Measurements from ENCODE around the gene WIPF2.
A peak's percentile ranks its signal among the peaks of the same experiment; 100 is the strongest.

The WIPF2 gene

DNA sequence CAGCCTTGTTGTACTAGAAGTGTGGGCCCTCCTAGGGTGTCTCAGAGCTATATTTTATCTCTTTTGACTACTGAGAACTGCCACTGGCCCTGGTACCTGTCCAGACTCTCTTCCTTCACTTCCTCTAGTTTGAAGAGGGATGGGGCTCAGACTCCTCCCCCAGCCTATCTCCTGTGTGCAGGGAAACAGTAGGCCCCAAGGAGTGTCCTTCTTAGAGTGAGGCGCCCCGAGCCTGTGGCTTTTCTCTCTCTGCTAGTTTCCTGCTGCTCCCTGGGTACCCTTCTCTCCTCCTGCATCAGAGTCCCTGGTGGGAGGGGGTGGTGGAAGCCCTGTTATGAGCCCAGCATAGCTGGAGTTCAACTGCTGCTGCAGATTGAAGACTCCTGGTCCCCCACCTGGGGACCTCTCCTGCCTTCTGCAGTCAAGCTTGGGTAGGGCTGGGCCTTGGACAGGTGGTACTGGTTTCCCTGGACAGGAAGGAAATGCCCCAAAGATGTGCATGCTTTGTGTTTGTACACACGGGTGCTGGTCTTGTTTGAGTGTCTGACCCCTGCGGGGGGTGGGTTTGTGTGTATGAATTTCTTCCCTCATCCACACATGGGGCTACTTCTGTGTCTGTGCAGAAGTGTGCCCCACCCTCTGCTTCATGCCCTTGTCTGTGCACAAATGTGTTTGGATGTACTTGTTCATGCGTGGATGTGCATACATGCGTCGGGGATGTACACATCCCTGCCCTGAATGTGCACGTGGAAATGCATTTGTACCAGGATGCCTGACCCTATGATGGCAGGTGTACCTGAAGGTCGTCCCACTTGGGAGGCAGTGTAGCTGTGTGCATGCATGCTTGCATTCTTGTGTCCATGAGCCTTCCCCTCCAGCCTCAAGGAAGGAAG is 96.8 kb downstream of the WIPF2 start:
- DNase-seq = peak; percentile 40

DNA sequence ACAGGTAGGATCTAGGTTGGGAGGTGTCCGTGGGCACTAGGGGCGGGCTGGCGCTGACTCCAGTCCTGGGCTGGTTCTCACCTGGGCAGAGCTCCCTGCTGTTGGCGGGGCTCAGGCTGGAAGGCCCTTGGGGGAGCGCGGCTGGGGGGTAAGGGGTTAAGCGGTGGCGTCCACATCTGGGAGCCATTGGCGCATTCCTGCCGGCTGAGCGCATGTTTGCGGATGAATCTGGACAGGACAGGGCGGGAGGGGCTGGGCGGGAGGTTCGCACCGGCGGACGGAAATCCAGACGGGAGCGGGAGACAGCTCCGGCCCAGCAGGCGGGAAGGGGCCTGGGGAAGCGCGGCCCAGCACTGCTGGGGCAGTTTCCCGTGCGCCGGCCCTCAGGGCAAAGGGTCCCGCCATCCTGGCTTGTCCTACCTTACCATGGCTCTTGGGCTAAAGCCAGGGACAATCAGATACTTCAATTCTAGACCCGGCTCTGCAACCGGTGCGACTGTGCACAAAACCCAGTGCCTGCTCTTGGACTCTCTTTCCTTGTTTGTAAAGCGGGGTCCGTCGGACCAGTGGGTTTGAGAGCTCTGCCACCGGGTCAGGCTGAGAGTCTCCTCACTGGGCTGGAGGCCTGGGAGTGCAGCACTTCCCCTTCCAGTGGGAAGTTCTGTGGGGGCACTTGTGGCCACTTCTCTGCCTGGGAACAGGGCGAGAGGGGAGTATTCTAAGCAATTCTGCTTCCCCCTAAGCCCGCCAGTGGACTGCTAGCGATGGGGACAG is 97.7 kb downstream of the WIPF2 start:
- DNase-seq = no peak

DNA sequence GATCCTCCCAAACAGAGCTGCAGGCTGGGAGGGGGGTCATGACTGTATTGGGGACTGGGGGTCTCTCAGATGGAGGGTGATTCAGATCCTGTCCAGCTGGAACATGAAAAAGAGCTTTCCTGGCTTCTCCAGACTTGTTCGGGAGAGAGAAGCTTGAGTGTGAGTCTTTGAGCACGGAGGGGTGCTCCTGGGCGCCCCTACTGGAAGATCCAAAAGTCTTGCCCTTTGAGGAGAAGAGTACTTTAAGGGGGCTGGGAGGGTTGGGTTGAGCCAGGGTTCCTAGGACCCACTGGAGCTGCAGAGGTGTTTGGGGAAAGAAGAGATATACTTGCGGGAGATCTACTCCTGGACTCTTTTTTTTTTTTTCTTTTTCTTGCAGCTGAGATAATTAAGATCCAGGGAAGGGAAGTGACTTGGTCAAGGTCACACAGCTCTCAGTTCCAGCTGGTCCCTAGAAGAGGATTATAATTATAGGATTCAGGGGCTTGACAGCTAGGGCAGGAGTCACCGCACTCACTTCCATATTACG is 98.3 kb downstream of the WIPF2 start:
- DNase-seq = peak; percentile 69

DNA sequence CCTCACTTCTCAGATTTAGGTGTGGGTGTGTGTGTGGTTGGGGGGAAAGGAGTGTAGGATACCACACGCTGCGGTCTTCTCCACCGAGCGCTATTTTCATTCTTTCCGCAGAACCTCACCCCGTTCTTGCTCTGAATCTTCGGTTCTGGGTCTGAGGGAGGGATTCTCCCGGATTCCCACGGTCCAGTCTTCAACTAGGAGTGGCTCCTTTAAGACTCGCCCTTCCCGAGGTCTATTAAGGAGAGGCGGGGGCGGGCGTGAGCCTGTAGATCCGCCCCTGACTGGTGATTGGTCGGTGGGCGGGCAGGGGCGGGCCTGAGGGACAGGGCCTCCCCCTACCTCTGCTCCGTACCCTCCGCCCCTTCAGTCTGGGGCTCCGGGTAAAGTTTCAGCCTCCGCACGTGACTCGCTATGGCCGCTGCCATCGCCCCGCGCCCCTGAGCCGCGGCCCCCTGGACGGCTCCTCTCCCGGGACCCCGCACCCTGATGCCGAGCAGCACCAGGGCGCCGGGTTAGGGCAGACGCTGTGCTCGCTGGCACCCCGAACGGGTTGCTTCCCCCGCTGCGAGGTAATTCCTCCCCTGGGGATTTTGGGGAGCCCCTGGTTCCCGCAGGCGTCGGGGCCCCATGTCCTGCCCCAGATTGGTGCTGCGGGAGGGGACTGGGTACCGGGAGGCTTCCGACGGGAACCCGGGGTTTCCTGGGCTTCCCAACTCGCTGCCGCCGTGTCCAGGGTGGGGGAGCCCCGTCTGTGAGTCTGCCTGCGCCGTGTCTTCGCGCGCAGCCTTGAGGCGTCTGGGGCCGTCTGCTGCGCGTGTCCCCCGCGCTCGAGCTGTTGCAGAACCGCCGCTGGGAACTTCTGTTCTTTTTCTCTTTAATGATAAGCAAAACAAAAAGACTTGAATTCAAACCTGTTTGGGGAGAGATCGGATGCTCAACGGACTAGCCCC is 99.1 kb downstream of the WIPF2 start:
- peak; percentile 96 for DNase-seq

DNA sequence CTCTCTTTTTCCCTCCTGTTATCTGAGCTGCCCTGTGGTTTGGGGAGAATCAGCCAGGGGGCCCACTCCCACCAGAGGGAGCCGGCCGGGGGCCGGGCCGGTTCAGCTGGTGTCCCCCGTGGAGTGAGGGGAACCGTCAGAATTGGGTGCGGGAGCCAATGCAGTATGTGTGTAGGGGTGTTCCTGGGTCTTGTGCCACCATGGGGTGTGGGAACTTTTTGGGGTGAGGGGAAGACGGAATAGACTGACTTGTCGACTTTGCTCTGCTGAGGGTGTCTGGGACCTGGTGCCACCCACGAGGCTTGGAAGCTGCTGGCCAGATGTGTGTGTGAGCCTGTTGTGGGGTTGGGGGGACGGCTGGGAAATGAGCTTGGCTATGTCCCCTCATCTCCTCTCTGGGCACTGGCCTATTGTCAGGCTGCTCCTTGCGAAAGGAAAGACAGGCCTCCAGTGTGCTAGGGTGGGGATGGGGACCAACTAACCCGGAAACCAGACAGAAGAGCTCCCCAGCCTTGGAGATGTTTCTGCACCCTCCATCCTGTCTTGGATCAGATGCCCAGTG is 99.8 kb downstream of the WIPF2 start:
- no peak for DNase-seq

DNA sequence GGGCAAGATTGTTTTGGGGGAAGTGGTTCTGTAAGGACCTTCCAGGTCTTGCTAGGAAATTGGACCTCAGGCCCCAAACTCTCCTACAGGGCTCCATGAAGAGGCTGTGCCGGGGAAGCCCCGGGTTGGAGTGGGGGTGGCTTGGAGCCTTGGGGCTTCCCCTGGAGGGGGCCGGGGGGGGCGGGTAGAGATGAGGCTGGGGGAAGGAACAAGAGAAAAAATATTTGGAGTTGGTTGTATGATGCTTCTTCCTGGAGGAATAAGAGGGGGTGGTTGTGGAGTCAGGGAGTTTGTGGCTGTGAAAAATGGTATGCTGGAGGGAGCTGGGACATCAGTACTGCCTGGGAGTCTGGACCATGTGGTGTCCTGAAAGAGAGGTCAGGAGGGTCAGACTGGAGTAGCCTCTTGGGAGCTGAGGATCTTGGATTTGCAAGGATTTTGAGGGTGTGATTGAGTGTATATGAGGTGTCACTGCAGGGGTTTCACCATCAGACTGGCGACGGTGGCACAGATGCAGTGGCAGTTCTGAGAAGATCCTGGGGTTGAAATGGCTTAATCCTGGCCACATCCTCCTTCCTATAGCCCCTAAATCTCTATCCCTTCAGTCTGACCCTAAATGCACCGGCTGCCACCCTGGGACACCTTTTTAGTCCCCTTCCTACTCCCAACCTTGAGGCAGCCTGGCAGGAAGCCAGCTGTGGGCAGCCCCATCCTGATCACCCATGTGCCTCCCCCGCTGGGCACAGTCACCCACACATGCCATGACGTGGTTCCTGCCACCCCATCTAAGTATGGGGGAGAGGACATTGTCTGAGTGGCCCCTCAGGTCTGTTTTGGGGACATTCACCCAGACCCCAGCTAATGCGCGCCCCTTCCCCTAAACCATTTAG is 100.8 kb downstream of the WIPF2 start:
- DNase-seq = no peak

DNA sequence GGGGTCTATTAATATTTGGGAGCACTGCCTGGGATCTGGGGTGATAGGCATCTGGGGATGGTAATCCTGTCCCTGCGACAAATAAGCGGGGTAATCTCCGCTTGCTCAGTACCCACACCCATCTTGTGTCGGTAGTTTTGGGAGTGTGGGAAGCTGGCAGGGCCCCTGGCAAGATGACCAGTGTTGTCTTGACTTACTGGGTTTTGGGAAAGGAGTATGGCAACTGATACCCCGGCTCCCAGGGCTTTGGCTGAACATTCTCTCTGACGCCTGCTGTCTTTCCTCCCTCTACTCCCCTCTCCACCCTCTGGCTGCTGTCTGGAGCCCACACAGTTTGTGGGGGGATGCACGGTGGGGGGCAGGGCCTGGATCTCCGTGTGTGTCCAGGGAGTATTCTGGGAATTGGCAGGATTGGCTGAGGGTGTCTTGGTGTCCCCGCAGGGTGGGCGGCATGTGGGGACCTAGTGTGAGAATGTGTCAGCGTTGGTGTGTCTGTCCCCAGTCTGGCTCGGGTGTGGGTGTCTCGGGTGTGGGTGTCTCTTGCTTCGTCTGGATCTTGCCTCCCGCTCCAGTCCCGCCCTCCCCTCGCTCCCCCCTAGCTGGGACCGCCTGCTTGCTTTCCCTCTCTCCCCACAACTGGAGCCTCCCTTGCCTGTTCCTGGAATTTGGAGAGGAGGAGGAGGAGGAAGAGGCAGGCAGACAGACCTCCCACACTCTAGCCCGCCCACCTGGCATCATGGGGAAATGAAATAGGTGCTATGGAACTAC is 101.8 kb downstream of the WIPF2 start:
- DNase-seq = peak; percentile 31

DNA sequence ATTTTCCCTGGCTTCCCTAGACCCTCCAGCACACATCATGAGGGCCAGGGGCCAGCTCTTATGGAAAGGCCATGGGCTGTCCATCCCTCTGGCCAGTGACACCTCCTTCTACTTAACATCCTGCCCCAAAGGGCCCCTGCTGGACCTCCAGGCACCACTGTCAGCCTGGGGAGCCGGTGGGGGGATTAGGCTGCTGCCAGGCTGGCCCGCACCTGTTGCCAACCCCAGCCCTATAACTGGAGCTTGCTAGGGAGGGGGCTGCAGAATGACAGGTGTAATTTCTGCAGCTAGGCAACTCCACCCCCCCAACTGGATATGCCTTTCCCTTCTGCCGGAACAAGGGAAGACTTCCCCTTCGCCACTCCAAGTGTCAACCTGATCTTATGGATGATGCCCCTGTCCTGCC is 102.4 kb downstream of the WIPF2 start:
- no peak for DNase-seq

DNA sequence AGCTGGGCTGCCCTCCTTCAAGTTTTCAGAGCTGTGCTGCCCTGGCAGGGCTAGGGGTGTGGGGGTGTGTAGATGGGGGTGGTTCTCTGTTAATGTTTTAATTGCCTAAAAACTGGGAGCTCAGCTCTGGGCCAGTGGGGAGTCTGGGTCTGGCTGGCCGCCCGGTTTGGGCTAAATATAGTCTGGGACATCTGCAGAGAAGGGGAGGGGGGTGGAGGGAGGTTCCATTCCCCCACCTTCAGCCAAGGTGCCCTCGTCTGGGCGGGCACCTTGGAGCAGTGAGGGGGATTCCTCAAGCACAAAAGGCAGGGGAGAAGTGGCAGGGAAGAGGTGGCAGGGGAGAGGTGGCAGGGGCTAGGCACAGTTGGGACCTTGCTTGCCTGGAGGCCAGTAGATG is 102.9 kb downstream of the WIPF2 start:
- DNase-seq = no peak

DNA sequence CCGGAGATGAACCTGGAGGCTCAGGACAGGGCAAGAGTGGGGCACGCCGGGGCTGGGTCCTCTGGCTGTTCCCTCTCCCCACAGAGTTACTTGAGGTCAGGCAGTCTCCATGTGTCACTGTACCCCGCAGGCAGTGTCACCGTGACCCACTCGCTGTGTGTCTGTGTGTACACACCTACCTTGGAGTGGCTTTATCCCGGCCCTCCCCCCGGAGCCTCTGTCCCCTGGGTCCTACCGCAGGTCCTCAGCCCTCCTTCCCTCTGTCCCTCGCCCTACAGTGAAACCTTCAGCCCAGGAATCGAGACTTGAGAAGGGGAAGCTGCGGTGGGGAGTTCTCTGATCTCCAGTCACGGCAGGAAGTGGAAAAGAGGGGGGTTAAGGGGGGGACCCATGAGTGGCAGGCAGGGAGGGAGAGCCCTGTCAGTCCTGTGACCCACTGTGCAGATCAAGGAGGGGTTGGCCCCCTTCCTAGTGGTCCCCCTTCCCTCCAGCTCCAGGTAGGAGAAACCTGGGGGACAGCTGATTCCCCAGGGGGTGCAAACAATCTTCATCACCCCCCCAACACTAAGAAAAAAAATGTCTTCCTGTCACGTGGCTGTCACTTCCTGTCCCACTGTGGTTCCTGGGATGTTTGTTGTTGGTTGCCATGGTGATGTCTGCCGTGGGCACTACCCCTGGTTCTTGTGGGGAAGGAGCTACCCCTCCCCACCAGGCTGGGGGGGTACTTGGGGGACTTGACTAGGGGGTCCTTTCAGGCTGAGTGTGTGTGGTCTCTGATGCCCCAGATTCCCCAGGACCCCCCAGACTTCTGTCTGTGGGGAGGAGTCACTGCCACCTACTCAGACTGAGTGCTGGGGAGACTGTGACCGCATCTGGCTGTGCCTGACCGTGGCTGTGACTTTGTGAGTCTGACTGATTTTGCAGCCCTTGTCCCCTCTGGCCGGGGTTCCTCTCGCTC is 103.5 kb downstream of the WIPF2 start:
- DNase-seq = peak; percentile 96

DNA sequence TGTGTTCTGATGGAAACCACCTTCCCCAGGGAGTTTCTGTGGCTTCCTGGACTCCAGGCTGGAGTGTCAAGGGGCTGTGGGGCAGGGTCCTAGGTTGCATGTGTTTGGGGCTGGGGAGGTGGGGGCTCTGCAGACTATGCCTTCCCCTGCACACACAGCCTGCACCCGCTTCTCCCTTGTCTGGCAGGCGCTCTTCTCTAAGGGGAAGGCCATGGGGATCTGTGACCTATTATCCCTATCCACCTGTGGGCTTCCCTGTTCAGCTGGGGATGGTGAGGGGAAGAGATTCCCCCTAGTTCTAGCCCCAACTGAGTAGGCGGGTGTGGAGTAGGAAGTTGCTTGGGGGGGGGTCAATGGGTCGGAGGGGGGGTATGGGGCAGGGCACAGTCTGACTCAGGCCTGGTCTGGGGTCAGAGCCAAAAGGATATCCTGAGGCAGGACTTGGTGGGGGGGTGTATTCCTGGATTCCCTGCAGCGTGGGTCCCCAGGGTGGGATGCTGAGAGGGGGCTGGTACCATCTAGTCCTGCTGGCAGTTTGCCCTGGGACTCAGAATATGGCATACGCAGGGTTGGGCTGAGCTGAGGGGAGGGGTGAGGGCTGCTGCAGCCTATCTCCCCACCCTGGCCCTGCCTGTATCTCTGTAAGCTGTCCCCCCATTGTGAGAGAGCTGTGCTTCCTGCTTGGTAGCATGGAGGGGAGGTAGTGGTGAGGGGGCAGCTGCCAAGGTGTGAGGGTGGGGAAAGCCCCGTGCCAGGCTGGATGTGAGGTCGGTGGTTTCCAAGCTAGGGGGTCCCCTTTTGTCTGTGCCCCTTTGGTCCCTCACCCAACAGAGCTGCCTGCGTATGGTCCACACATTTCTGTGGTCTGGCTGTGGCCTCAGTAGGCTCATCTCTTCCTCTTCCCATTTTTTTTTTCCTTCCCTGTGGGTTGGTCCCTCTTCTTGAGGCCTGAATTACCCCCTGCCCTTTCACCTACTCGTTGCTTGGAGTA is 104.6 kb downstream of the WIPF2 start:
- DNase-seq = no peak

DNA sequence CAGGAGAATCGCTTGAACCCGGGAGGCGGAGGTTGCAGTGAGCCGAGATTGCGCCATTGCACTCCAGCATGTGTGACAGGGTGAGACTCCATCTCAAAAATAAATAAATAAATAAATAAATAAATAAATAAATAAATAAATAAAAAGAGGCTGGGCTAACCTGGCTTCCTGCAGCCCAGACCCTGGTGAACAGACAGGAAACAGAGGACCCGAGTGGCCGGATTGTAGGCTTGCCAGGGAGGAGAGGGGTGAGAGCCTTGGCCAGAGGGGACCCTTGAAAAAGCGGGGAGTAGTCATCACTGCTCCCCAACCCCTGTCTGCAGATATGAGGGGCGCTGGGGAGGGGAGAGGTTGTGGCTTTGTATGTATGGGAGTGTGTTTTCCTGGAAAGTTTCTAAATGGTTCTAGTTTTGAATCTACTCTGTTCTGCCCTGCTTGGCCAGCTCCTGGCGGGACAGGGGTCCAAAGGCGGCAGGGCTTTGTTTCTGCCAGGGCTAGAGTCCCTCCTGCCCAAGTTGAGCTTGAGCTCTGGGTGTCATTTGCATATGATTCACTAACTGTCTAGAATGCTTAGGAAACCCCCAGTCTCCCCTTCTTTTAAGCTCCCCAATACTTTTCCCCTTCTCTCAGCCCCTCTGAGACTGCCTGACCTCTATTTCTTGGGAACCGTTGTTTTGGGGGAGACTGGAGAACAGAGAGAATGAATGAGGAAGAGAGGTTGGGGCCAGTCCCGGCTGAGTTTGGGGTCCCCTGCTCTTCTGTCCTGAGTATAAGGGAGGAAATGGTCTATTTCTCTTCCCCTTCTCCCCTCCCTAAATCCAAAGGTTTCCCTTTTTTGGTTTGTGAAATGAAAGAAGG is 106.3 kb downstream of the WIPF2 start:
- no peak for DNase-seq

DNA sequence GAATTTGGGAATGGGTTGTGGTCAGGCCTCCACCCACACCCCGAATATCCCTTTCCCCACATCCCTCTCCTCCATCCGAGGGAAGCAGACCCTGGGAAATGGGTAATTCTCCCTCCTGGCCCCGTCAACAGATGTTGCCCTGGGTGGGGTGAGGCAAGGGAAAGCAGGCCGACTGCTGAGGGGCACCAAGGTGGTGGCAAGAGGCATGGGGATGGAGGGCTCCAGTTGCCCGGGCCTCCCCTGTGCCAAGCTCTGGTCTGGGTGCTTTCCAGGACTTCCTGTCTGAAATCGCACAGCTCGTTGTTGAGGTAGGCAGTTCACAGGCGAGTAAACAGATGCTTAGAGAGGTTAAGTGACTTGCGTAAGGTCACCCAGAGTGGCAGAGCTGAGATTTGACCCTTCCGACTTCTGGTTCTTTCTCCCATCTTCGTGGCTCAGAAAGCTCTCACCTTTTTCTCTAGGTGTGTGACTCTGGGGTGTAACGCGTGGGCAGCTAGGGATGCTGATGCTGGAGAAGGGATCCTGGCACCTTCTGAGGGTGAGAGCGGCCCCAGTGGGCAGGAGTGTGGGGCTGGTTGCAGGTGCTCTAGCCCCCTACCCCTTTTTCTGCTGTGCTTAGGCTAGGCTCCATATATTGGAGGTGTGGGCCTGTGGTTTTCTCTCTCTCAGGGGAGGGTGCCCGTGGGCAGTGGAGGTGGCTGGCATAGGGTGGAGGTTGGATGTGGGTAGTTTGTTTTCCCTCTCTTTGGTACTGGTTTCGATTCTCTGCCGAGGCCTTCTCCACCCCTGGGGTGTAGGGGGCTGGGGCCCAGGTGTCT is 107.1 kb downstream of the WIPF2 start:
- no peak for DNase-seq

DNA sequence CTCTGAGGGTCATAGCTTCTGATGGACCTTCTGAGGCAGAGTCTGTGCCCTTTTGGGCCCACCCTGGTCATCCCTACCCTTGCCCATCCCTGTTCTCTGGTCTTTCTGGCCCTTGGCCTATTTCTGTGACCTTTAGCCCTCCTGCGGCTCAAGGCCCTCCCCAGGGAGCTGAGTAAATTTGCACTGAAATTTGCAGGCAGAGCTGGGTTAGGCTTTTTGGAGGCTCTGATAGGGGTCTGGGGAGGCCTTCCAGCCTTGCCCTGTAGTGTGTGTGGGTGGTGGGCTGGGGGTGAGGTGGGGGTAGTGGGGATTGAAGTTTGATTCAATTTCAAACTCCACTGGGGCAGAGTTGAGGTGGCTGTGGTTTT is 107.7 kb downstream of the WIPF2 start:
- DNase-seq = no peak

DNA sequence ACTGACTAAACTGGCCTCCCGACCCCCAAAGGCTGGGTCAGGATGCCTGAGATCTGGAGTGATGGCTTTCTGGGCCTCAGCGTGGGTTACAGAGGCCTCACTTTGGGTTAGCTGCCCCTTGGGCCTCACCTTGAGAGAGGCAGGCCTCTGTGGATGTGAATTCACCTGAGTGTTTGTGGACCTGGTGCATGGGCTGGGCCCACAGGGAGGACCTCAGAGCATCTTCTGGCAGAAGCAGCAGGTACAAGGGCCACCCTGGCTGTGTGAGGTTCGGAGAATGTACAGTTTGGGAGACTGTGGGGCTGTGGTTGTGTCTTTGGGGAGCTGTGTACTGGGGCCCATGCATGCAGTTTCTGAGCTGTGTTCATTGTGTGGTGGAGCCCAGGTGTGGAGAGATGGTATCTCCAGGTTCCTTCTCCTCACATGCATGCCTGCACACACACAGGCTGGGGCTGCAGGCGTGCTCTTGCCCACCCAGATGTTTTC is 108.2 kb downstream of the WIPF2 start:
- no peak for DNase-seq
